Natural killer cell treated with Interleukin-12 subunit alpha and Interleukin-12 subunit beta and Interleukin-15 and Interleukin-18, amount 100 ng/mL, for 72 hours (primary cell): ENCODE results near the gene GCNT3. TPM values are rescaled to one million over a fixed set of nuclear protein-coding genes. Genes with fewer than 3 reads are reported as not detected.
"Not testable (repeated sequence)": the region's sequence is repeated elsewhere in the genome, so short reads cannot be mapped to it uniquely, and the experiment has no call there.

Experiments used
- ATAC-seq, 2 donors: fragments of 150-1000 bp; cut with Tn5 transposase in 1 of 2; sonication (Bioruptor Pico), chemical (Tn5 transposase) in 1 of 2; 2 replicates each; pipeline ENCODE4 v1.10.0; 2021
- DNase-seq: peaks from one replicate; pipeline ENCODE4 v3.0.0; 2022; ENCODE audit warnings: low spot score
- H3K27ac Mint-ChIP-seq, 2 donors: 1 replicate in 1 of 2; 2 replicates in 1 of 2; pipeline ENCODE4 v1.8.0; 2022; ENCODE audit warnings: mixed read lengths in 2 of 2, mild to moderate bottlenecking in 1 of 2, moderate library complexity in 1 of 2
- H3K27me3 Mint-ChIP-seq, 2 donors: 1 replicate in 1 of 2; 2 replicates in 1 of 2; pipeline ENCODE4 v1.8.0; 2022; ENCODE audit warnings: mixed read lengths in 2 of 2
- H3K36me3 Mint-ChIP-seq: one replicate; pipeline ENCODE4 v1.8.0; 2022; ENCODE audit warnings: mixed read lengths
- H3K4me1 Mint-ChIP-seq, 2 donors: 1 replicate in 1 of 2; 2 replicates in 1 of 2; pipeline ENCODE4 v1.8.0; 2022; ENCODE audit warnings: low read depth in 2 of 2, mixed read lengths in 2 of 2, mild to moderate bottlenecking in 1 of 2
- H3K4me3 Mint-ChIP-seq: one replicate; pipeline ENCODE4 v1.8.0; 2022; ENCODE audit warnings: mixed read lengths
- H3K9me3 Mint-ChIP-seq: 2 replicates; pipeline ENCODE4 v1.8.0; 2022; ENCODE audit warnings: mixed read lengths
- total RNA-seq, 2 donors: library from RNA; stranded (reverse); gene quantifications; one replicate each; pipeline ENCODE4 v1.2.3, GENCODE V29; 2022

The GCNT3 gene
- total RNA-seq, 2 donors from 2014 or later, result not detected

GRCh38 chr15:59595434-59595915, 16.1 kb upstream of the GCNT3 start:
- H3K4me3 Mint-ChIP-seq, result no peak overlapping the region

GRCh38 chr15:59596640-59597039, 14.9 kb upstream of the GCNT3 start:
- H3K27me3 Mint-ChIP-seq, result peaks cover 16 to 28% of the 10 kb centered on the region in 2 donors
- peaks cover under 1% of the 10 kb centered on the region in 2 donors for H3K4me1 Mint-ChIP-seq

More at GRCh38 chr15:59595434-59595915, 16.1 kb upstream of the GCNT3 start:
- Mint-ChIP-seq H3K27me3 (peaks cover 16 to 31% of the 10 kb centered on the region in 2 donors), H3K9me3 (no peaks in the 10 kb centered on the region), H3K4me1 (peaks cover 4 to 6% of the 10 kb centered on the region in 2 donors), H3K36me3 (no peaks in the 10 kb centered on the region), H3K27ac (no peak overlapping the region)
- DNase-seq, result no peak
- no peak for ATAC-seq

GRCh38 chr15:59598461-59598860, 13.1 kb upstream of the GCNT3 start:
- DNase-seq, result no peak
- ATAC-seq, result no peak
- H3K36me3 Mint-ChIP-seq, result no peaks in the 10 kb centered on the region
- H3K27ac Mint-ChIP-seq, result no peak overlapping the region
- peaks cover 16 to 25% of the 10 kb centered on the region in 2 donors for H3K27me3 Mint-ChIP-seq
- no peaks in the 10 kb centered on the region for H3K4me1 Mint-ChIP-seq
- H3K9me3 Mint-ChIP-seq, result no peaks in the 10 kb centered on the region
- no peak overlapping the region for H3K4me3 Mint-ChIP-seq

More at GRCh38 chr15:59596640-59597039, 14.9 kb upstream of the GCNT3 start:
- ATAC-seq (no peak), DNase-seq (no peak)
- Mint-ChIP-seq H3K9me3 (no peaks in the 10 kb centered on the region), H3K4me3 (no peak overlapping the region), H3K36me3 (no peaks in the 10 kb centered on the region), H3K27ac (no peak overlapping the region)

GRCh38 chr15:59605994-59606393, 5.6 kb upstream of the GCNT3 start:
- H3K27me3 Mint-ChIP-seq, result peaks cover 10 to 30% of the 10 kb centered on the region in 2 donors
- no peak for DNase-seq
- no peak overlapping the region for H3K4me3 Mint-ChIP-seq

GRCh38 chr15:59609730-59610712, 1.6 kb upstream of the GCNT3 start:
- DNase-seq, result no peak
- H3K27ac Mint-ChIP-seq, result no peak overlapping the region

More at GRCh38 chr15:59605994-59606393, 5.6 kb upstream of the GCNT3 start:
- ATAC-seq, result no peak
- Mint-ChIP-seq H3K4me1 (peaks cover 0 to under 1% of the 10 kb centered on the region in 2 donors), H3K27ac (no peak overlapping the region), H3K36me3 (peaks cover 6% of the 10 kb centered on the region), H3K9me3 (peaks cover 7% of the 10 kb centered on the region)

GRCh38 chr15:59614153-59614552, 2.6 kb downstream of the GCNT3 start:
- H3K27me3 Mint-ChIP-seq, result peaks cover 28 to 47% of the 10 kb centered on the region in 2 donors
- no peaks in the 10 kb centered on the region for H3K9me3 Mint-ChIP-seq
- ATAC-seq, result no peak
- no peaks in the 10 kb centered on the region for H3K36me3 Mint-ChIP-seq
- H3K4me1 Mint-ChIP-seq, result peaks cover 5 to 10% of the 10 kb centered on the region in 2 donors
- H3K4me3 Mint-ChIP-seq, result no peak overlapping the region
- no peak overlapping the region for H3K27ac Mint-ChIP-seq
- no peak for DNase-seq

More at GRCh38 chr15:59609730-59610712, 1.6 kb upstream of the GCNT3 start:
- peaks cover 18 to 37% of the 10 kb centered on the region in 2 donors for H3K27me3 Mint-ChIP-seq
- no peak overlapping the region for H3K4me3 Mint-ChIP-seq
- peaks cover 5 to 8% of the 10 kb centered on the region in 2 donors for H3K4me1 Mint-ChIP-seq
- H3K9me3 Mint-ChIP-seq, result no peaks in the 10 kb centered on the region
- ATAC-seq, result no peak
- no peaks in the 10 kb centered on the region for H3K36me3 Mint-ChIP-seq

GRCh38 chr15:59615661-59616060, 4.1 kb downstream of the GCNT3 start:
- Mint-ChIP-seq H3K9me3 (no peaks in the 10 kb centered on the region), H3K36me3 (no peaks in the 10 kb centered on the region), H3K4me1 (peaks cover 5 to 10% of the 10 kb centered on the region in 2 donors), H3K27me3 (peaks cover 22 to 39% of the 10 kb centered on the region in 2 donors), H3K27ac (no peak overlapping the region), H3K4me3 (no peak overlapping the region)
- DNase-seq (no peak), ATAC-seq (no peak)

- ATAC-seq (no peak), DNase-seq (no peak)
- peaks cover 22 to 33% of the 10 kb centered on the region in 2 donors for H3K27me3 Mint-ChIP-seq
- H3K4me3 Mint-ChIP-seq, result no peak overlapping the region
- no peaks in the 10 kb centered on the region for H3K36me3 Mint-ChIP-seq
- H3K4me1 Mint-ChIP-seq, result peaks cover under 1 to 6% of the 10 kb centered on the region in 2 donors
- H3K9me3 Mint-ChIP-seq, result no peaks in the 10 kb centered on the region
- no peak overlapping the region for H3K27ac Mint-ChIP-seq
Measured at GRCh38 chr15:59616379-59616778, 4.8 kb downstream of the GCNT3 start.

- Mint-ChIP-seq H3K27me3 (peaks cover 14 to 23% of the 10 kb centered on the region in 2 donors), H3K4me1 (peaks cover 0 to 5% of the 10 kb centered on the region in 2 donors), H3K9me3 (no peaks in the 10 kb centered on the region), H3K27ac (no peak overlapping the region), H3K36me3 (no peaks in the 10 kb centered on the region), H3K4me3 (no peak overlapping the region)
- no peak for ATAC-seq
- DNase-seq, result no peak
Measured at GRCh38 chr15:59618406-59618805, 6.8 kb downstream of the GCNT3 start.

GRCh38 chr15:59622289-59622688, 10.7 kb downstream of the GCNT3 start:
- H3K36me3 Mint-ChIP-seq, result no peaks in the 10 kb centered on the region
- ATAC-seq (peak; percentile 60 to 88), DNase-seq (no peak)
- H3K9me3 Mint-ChIP-seq, result no peaks in the 10 kb centered on the region
- peaks cover 9 to 14% of the 10 kb centered on the region in 2 donors for H3K27me3 Mint-ChIP-seq
- no peaks in the 10 kb centered on the region for H3K4me1 Mint-ChIP-seq
- H3K4me3 Mint-ChIP-seq, result no peak overlapping the region
- no peak overlapping the region for H3K27ac Mint-ChIP-seq

GRCh38 chr15:59632714-59633113, 21.1 kb downstream of the GCNT3 start:
- no peak for DNase-seq
- Mint-ChIP-seq H3K27me3 (peaks cover 3 to 10% of the 10 kb centered on the region in 2 donors), H3K4me3 (no peak overlapping the region), H3K9me3 (no peaks in the 10 kb centered on the region), H3K27ac (no peak overlapping the region), H3K36me3 (peaks cover 2% of the 10 kb centered on the region), H3K4me1 (peaks cover 0 to 4% of the 10 kb centered on the region in 2 donors)
- no peak for ATAC-seq

GRCh38 chr15:59636184-59636583, 24.6 kb downstream of the GCNT3 start:
- peaks cover 3 to 10% of the 10 kb centered on the region in 2 donors for H3K27me3 Mint-ChIP-seq
- ATAC-seq (no peak), DNase-seq (no peak)
- peaks cover 0 to 4% of the 10 kb centered on the region in 2 donors for H3K4me1 Mint-ChIP-seq
- H3K36me3 Mint-ChIP-seq, result peaks cover 7% of the 10 kb centered on the region
- H3K9me3 Mint-ChIP-seq, result no peaks in the 10 kb centered on the region
- H3K4me3 Mint-ChIP-seq, result no peak overlapping the region
- no peak overlapping the region for H3K27ac Mint-ChIP-seq

GRCh38 chr15:59637507-59637906, 25.9 kb downstream of the GCNT3 start:
- H3K36me3 Mint-ChIP-seq, H3K27ac Mint-ChIP-seq, H3K27me3 Mint-ChIP-seq: not testable (repeated sequence)

GRCh38 chr15:59642351-59642750, 30.8 kb downstream of the GCNT3 start:
- Mint-ChIP-seq H3K4me3 (no peak overlapping the region), H3K9me3 (no peaks in the 10 kb centered on the region)

More at GRCh38 chr15:59637507-59637906, 25.9 kb downstream of the GCNT3 start:
- not testable (repeated sequence) for ATAC-seq, DNase-seq, H3K4me1 Mint-ChIP-seq, H3K9me3 Mint-ChIP-seq, H3K4me3 Mint-ChIP-seq

More at GRCh38 chr15:59642351-59642750, 30.8 kb downstream of the GCNT3 start:
- Mint-ChIP-seq H3K27ac (no peak overlapping the region), H3K36me3 (peaks cover 20% of the 10 kb centered on the region), H3K27me3 (no peaks in the 10 kb centered on the region), H3K4me1 (peaks cover 7 to 8% of the 10 kb centered on the region in 2 donors)
- ATAC-seq (no peak), DNase-seq (no peak)
